PFSK-1 (cell line): ENCODE results near the gene MYB.

ENCODE experiments used
- FOXP2 ChIP-seq: optimal IDR thresholded peaks from 2 replicates; pipeline ENCODE3; 2011; ENCODE audit warnings: borderline replicate concordance, control low read depth, inconsistent platforms; ENCODE audit not compliant: insufficient read depth; ENCODE audit errors: extremely low read length, extremely low read depth
- POLR2AphosphoS5 ChIP-seq: IDR thresholded peaks from 2 replicates; pipeline ENCODE4 v1.6.1; 2012; ENCODE audit warnings: low read depth, mild to moderate bottlenecking, control low read depth, low read length, moderate library complexity
- SIN3A ChIP-seq: IDR thresholded peaks from 2 replicates; pipeline ENCODE4 v1.6.1; 2012; ENCODE audit warnings: mild to moderate bottlenecking, low read length, moderate library complexity, borderline replicate concordance; ENCODE audit not compliant: insufficient read depth
- TAF1 ChIP-seq: IDR thresholded peaks from 2 replicates; pipeline ENCODE4 v1.6.1; 2012; ENCODE audit warnings: low read length, control low read depth, borderline replicate concordance; ENCODE audit not compliant: insufficient read depth
- TF ChIP-seq, protein P1 (sequence below), 2 experiments: IDR thresholded peaks; 2 replicates each; pipeline versions ENCODE4 v1.6.1 to v1.8.0; 2011 to 2012; ENCODE audit warnings: low read depth in 2 of 2, low read length in 2 of 2, control low read depth in 1 of 2, inconsistent platforms in 1 of 2, mild to moderate bottlenecking in 1 of 2, moderate library complexity in 1 of 2; ENCODE audit not compliant: insufficient read depth in 1 of 2

Gene MYB

DNA sequence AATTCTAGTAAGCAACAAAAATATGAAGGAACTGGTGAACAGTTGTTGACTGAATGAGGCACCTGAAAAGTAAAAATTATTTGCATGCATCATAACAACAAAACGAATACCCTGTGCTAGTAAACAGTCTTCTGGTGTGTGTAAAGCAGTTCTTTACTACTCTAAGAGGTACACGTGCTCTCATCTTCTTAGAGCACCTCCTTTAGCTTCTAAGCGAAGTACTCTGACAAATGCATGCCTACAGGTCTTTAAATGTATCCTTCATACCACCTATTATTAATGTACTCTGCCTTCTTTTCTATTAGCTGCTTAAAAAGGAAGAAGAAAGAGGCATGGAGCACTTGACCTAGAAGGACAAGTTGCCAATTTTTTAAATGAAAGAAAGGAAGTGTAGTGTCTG is 32.2 kb upstream of the MYB start:
- TF ChIP-seq FOXP2, result no peak
- TF ChIP-seq TAF1, result no peak
- TF ChIP-seq, protein P1, sequence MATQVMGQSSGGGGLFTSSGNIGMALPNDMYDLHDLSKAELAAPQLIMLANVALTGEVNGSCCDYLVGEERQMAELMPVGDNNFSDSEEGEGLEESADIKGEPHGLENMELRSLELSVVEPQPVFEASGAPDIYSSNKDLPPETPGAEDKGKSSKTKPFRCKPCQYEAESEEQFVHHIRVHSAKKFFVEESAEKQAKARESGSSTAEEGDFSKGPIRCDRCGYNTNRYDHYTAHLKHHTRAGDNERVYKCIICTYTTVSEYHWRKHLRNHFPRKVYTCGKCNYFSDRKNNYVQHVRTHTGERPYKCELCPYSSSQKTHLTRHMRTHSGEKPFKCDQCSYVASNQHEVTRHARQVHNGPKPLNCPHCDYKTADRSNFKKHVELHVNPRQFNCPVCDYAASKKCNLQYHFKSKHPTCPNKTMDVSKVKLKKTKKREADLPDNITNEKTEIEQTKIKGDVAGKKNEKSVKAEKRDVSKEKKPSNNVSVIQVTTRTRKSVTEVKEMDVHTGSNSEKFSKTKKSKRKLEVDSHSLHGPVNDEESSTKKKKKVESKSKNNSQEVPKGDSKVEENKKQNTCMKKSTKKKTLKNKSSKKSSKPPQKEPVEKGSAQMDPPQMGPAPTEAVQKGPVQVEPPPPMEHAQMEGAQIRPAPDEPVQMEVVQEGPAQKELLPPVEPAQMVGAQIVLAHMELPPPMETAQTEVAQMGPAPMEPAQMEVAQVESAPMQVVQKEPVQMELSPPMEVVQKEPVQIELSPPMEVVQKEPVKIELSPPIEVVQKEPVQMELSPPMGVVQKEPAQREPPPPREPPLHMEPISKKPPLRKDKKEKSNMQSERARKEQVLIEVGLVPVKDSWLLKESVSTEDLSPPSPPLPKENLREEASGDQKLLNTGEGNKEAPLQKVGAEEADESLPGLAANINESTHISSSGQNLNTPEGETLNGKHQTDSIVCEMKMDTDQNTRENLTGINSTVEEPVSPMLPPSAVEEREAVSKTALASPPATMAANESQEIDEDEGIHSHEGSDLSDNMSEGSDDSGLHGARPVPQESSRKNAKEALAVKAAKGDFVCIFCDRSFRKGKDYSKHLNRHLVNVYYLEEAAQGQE (IDR thresholded peaks at IDR 0.05; ENCODE audit: insufficient read depth in 1 of 2, low read depth in 2 of 2, low read length in 2 of 2), result no peak
- TF ChIP-seq POLR2AphosphoS5, result no peak
- no peak for TF ChIP-seq SIN3A

DNA sequence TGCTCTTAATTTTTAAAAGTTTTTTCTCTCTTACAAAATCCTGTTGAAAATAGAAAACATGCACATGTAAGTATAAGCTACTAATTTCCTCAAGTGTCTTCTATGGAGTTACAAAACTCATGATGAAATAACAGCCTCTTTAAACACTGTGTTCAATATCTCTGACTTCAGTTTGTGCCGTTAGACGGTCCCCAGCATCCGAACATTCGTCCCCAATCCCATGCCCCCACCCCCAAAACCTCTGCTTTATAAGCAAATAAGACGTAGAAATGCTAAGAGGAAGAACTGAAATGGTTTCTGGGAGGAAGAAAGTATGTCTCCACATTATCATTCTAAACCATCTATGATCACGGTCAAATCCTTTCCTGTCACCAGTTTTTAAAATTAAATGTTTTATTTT is 31.7 kb upstream of the MYB start:
- TF ChIP-seq SIN3A, result no peak
- TF ChIP-seq, protein P1 (IDR thresholded peaks at IDR 0.05; ENCODE audit: insufficient read depth in 1 of 2, low read depth in 2 of 2, low read length in 2 of 2), result no peak
- no peak for TF ChIP-seq POLR2AphosphoS5
- TF ChIP-seq TAF1, result no peak
- no peak for TF ChIP-seq FOXP2

DNA sequence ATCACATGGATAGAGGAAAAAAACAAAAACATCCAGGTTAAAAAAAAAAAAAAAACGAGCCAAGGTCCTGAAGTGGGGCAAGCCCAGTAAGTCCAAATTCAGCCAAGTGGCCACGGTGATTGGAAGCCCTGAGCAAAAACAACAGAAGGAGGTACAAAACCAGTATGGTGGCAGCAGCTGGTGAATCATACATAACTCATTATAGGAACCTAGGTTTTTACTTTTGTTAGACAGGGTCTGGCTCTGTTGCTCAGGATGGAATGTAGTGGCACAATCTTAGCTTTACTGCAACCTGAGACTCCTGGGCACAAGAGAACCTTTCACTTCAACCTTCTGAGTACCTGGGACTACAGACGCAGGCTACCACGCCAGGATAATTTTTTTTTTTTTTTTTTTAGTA is 22.7 kb upstream of the MYB start:
- TF ChIP-seq, protein P1 (IDR thresholded peaks at IDR 0.05; ENCODE audit: insufficient read depth in 1 of 2, low read depth in 2 of 2, low read length in 2 of 2), result no peak
- TF ChIP-seq SIN3A, result no peak
- TF ChIP-seq POLR2AphosphoS5, result no peak
- TF ChIP-seq FOXP2, result no peak
- TF ChIP-seq TAF1, result no peak

DNA sequence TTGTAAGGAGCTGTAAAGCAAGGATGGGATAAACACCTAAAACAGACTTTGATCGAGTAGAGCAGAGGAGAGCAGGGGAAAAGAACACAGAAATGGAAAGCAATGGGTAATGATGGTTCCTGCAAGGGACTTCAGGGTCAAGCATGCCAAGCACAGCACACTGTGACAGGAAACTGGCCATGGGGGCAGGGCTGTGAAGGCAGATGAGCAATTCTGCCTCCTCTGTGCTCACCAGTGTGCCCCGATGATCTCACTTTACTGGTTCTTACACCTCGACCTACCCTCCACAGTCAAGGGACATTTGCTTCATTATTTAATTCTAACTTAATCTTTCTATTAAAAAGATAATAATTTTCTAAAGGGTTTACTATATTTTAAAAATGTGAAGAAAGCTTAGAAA is 21.6 kb upstream of the MYB start:
- TF ChIP-seq SIN3A (no peak), POLR2AphosphoS5 (no peak), FOXP2 (no peak), TAF1 (no peak)
- TF ChIP-seq, protein P1 (IDR thresholded peaks at IDR 0.05; ENCODE audit: insufficient read depth in 1 of 2, low read depth in 2 of 2, low read length in 2 of 2), result no peak

DNA sequence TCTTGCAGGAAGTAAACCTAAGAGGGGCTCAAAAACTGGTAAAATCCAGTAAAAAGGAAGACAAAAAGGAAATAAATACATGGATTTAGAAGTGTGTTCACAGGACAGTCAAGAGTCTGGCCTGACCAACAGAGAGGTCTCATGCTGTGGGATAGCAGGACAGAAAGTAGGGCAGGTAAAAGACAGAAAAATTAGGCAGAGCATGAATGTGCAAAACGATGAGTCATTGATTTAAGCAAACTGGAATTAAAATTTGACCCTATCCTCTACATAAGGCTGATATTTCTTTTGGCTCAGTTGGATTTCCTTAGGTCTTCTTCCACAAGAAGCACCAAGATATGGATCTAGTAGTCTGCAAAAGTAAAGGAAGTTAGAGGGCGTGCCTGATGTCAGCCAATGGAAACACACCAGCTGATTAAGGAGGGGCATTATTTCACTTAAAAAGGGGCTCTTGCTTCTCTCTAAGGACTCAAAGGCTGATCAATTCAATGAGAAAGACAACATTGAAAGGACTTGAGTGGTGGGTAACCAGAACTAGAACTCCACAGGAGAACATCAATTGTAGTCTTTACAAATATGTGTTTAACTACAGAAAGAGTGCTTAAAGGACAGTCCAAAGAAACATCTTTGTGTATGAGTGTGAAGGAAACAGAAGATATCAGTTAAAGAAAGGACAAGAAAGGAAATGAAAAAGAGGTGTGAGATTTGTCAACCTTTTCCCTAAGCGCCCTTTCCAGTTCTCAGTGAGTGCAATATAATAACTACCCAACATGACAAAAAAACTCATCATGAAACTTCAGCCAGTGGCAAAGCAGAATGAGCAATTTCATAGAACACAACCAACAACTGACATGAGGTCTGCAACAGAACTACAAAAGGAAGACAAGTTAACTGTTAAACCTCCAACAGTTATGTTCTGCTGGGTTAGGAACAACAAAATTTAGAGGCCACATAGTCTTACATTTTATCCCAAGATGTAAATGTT is 19.4 kb upstream of the MYB start:
- no peak for TF ChIP-seq POLR2AphosphoS5
- TF ChIP-seq, protein P1 (IDR thresholded peaks at IDR 0.05; ENCODE audit: insufficient read depth in 1 of 2, low read depth in 2 of 2, low read length in 2 of 2), result no peak
- no peak for TF ChIP-seq TAF1
- no peak for TF ChIP-seq FOXP2
- no peak for TF ChIP-seq SIN3A
